ENCODE data around the gene NFIB. TPM values are rescaled to one million over a fixed set of nuclear protein-coding genes. Genes with fewer than 3 reads are reported as not detected.

Gene NFIB
- total and polyA plus RNA-seq, 2 of the 8 experiments (the other 6 are each of a cell fraction or from before 2014, with no cell fraction given), result 2.6 to 13.1 TPM

DNA sequence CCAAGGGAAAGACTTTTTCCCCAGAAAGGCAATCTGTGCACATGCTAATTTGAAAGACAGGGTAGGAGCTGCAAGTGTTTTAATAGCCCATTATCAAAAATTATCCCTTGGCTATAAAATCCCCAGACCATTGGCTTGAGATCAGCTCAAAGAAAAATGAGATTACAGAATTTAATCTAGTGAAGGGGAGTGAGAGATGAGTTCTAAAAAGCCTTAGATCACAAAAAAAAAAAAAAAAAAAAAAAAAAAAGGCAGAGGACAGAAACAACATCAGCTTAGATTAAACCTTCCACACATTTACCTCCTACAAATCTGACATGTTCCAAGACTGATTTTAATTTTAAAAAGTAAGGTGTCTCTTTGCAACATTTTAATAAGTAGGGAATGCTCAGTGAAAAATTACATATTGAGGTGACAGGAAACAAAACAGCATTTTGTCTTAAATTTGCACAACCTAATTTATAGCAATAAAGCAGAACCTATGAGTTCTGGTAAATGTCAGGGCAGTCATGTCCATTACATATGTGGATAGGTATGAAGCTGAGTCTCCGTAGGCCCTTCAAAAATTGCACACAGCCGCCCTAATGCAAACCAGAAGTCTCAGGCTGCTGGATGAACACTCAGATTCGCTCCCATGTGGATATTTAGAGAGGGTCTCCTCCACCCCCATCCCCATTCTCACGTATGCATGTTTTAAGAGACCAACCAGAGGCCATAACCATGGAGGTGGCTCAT, 43.4 kb downstream of the NFIB start:
- no peaks in the 10 kb centered on the region for H3K36me3 ChIP-seq (ENCODE audit: control insufficient read depth in 2 of 4, insufficient read depth in 4 of 4, low read length in 3 of 4)
- CTCF ChIA-PET (ENCODE audit: partially characterized antibody), result interaction anchor here (0.6 kb wide), 1 partner anchor 322 kb away, joined by 5 read pairs; no protein-coding TSS in a partner anchor
- no peak overlapping the region for H2AFZ ChIP-seq (ENCODE audit: low read length)
- FAIRE-seq (peak; percentile 88), DNase-seq (ENCODE audit: low read depth in 1 of 2, low spot score in 2 of 2) (no peak)
- no peaks in the 10 kb centered on the region for H3K9me3 ChIP-seq (ENCODE audit: insufficient read depth in 2 of 2, low read depth in 1 of 2, low read length in 1 of 2)
- H3K27me3 ChIP-seq (replicated peaks in 1 of 4; ENCODE audit: control insufficient read depth in 3 of 4, extremely low read depth in 1 of 4, insufficient read depth in 3 of 4, low read length in 3 of 4), result no peaks in the 10 kb centered on the region
- H3K4me3 ChIP-seq (ENCODE audit: extremely low read depth in 1 of 4, insufficient read depth in 2 of 4, low read depth in 3 of 4, low read length in 4 of 4), result no peak overlapping the region
- H2AK5ac ChIP-seq (ENCODE audit: low read depth, low read length), result no peak overlapping the region
- no peak overlapping the region for H3K23ac ChIP-seq (ENCODE audit: insufficient read length)
- H4K5ac ChIP-seq (ENCODE audit: insufficient read length, low read depth, low read length), result no peak overlapping the region
- no peak overlapping the region for H2BK15ac ChIP-seq (ENCODE audit: low read length)
- H3K18ac ChIP-seq (ENCODE audit: extremely low read depth, low read length), result no peak overlapping the region; the same call in 1 of the 2 replicates
- POLR2A ChIA-PET (ENCODE audit: partially characterized antibody), result interaction anchor here (0.7 to 0.8 kb wide), 2 partner anchors 24 to 46 kb away, joined by 3 to 5 read pairs; no protein-coding TSS in a partner anchor
- no peak overlapping the region for H3K9ac ChIP-seq (replicated peaks in 1 of 4; ENCODE audit: extremely low read depth in 1 of 4, low read depth in 3 of 4, low read length in 3 of 4)
- H2BK120ac ChIP-seq (replicated peaks; ENCODE audit: low read depth, low read length), result no peak overlapping the region
- H3K56ac ChIP-seq (replicated peaks; ENCODE audit: insufficient read length, low read depth, low read length), result no peak overlapping the region
- no peaks in the 10 kb centered on the region; the same call in 1 of the 2 replicates for H3K79me1 ChIP-seq (ENCODE audit: low read depth, low read length)
- peaks cover 6 to 24% (median 19%) of the 10 kb centered on the region in 4 experiments for H3K4me1 ChIP-seq (replicated peaks in 1 of 4; ENCODE audit: control insufficient read depth in 3 of 4, insufficient read depth in 4 of 4, low read length in 3 of 4)
- WGBS, 2 experiments (ENCODE audit: extremely low coverage in 1 of 2, insufficient coverage in 1 of 2, insufficient read length in 1 of 2, insufficient replicate concordance in 2 of 2, low coverage in 1 of 2, low lambda C conversion rate in 2 of 2, missing lambda C conversion rate in 1 of 2), result 67% methylated on average over 4 of the region's 4 CpGs; no CpG with 5 or more reads in 1 of the 2 experiments
- no peak overlapping the region for H3K27ac ChIP-seq (ENCODE audit: low read depth, low read length)
- H3K14ac ChIP-seq (ENCODE audit: insufficient read length), result no peak overlapping the region
- H3K79me2 ChIP-seq (ENCODE audit: control insufficient read depth in 1 of 2, insufficient read depth in 2 of 2, low read length in 2 of 2), result peaks cover 0 to 13% of the 10 kb centered on the region in 2 experiments; a peak in 2 of 4 replicates
- H4K8ac ChIP-seq (ENCODE audit: extremely low read depth, insufficient read depth, low read length), result no peak overlapping the region
- H4K20me1 ChIP-seq (replicated peaks in 1 of 2; ENCODE audit: control insufficient read depth in 1 of 2, insufficient read depth in 2 of 2, low read length in 2 of 2), result no peaks in the 10 kb centered on the region
- no peak overlapping the region for H3K4me2 ChIP-seq (ENCODE audit: insufficient read depth in 1 of 2, low read depth in 2 of 2, low read length in 2 of 2)
- H2BK5ac ChIP-seq (ENCODE audit: low read depth, low read length), result no peak overlapping the region
- peak overlapping the region; percentile 12; the same call in 1 of the 2 replicates for H2BK12ac ChIP-seq (ENCODE audit: low read depth, low read length)
- H3K23me2 ChIP-seq (ENCODE audit: low read depth, low read length), result peaks cover 4% of the 10 kb centered on the region; the same call in 1 of the 2 replicates
- TF ChIP-seq POU5F1 (IDR thresholded peaks at IDR 0.05; ENCODE audit: low read depth, low read length), result no peak
- no peak for TF ChIP-seq CBX5 (IDR thresholded peaks at IDR 0.05; ENCODE audit: low read depth, low read length)
- TF ChIP-seq BCL11A (IDR thresholded peaks at IDR 0.05; ENCODE audit: low read depth in 2 of 2, low read length in 2 of 2), result no peak
- TF ChIP-seq EZH2 (IDR thresholded peaks at IDR 0.05; ENCODE audit: low read depth, low read length, severe bottlenecking), result no peak
- no peak overlapping the region for H4K91ac ChIP-seq (replicated peaks; ENCODE audit: insufficient read length, low read length)
- no peak overlapping the region; the same call in 1 of the 2 replicates for H2BK20ac ChIP-seq (ENCODE audit: low read length)
- no peak overlapping the region for H3K4ac ChIP-seq (replicated peaks; ENCODE audit: insufficient read length, low read depth, low read length)
